ENCODE data around the gene ADAMTSL2.

ADAMTSL2 gene

DNA sequence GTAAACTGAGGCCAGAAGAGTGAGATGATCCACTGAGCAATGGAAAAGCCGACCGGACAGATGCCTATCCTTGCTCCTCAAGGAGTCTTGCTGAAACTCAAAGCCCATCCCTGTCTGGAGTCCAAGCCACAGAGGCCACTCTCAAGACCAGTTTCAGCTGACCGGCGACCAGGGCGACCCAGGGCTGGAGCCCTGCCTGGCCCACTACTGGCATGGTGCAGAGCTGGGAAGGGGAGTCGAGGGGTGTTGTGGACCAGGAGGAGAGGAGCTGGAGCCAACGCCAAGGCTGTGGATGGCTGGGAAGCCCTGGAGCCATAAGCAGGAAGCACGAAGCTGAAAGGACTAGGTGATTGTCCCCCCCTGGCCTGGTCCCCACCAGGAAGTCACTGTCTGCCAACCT, 52.5 kb downstream of the ADAMTSL2 start:
- no peak overlapping the region for H3K4me3 ChIP-seq (ENCODE audit: low read depth in 1 of 2, low read length in 2 of 2)
- H3K27ac ChIP-seq (ENCODE audit: low read depth, low read length), result no peak overlapping the region
- H3K4me1 ChIP-seq (ENCODE audit: control insufficient read depth in 1 of 2, insufficient read depth in 2 of 2, low read length in 2 of 2), result peaks cover 7 to 16% of the 10 kb centered on the region in 2 donors
- H3K9ac ChIP-seq (ENCODE audit: low read depth in 1 of 2, low read length in 2 of 2), result no peak overlapping the region
- H3K27me3 ChIP-seq (ENCODE audit: control insufficient read depth in 1 of 2, insufficient read depth in 2 of 2, low read length in 2 of 2), result peaks cover 22 to 32% of the 10 kb centered on the region in 2 donors
- no peaks in the 10 kb centered on the region for H3K36me3 ChIP-seq (ENCODE audit: control insufficient read depth in 1 of 2, insufficient read depth in 2 of 2, low read length in 2 of 2)
- peaks cover 3 to 4% of the 10 kb centered on the region in 2 donors for H3K9me3 ChIP-seq (ENCODE audit: control insufficient read depth in 1 of 2, low read length in 2 of 2)

DNA sequence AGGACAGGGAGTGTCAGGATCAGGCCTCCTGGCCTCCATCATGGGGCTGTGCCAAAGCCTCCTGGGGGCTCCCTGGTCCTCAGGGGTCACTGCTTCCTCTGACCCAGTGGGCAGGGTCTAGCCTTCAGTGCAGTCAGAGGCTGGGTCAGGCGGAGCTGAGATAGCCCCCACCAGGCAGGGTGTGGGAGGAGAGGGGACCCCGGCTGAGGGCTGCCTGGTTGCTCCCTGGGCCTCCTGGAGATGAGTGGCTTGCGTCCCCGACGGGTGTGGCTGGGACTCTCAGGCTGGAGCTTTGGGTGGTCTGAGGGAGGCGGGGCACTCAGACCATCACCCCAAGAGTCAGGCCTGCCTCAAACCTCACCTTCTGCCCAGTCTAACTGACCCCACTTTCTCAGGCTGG, 53.0 kb downstream of the ADAMTSL2 start:
- no peak overlapping the region for H3K4me3 ChIP-seq (ENCODE audit: low read depth in 1 of 2, low read length in 2 of 2)
- H3K36me3 ChIP-seq (ENCODE audit: control insufficient read depth in 1 of 2, insufficient read depth in 2 of 2, low read length in 2 of 2), result no peaks in the 10 kb centered on the region
- peaks cover 7 to 16% of the 10 kb centered on the region in 2 donors for H3K4me1 ChIP-seq (ENCODE audit: control insufficient read depth in 1 of 2, insufficient read depth in 2 of 2, low read length in 2 of 2)
- peaks cover 22 to 32% of the 10 kb centered on the region in 2 donors for H3K27me3 ChIP-seq (ENCODE audit: control insufficient read depth in 1 of 2, insufficient read depth in 2 of 2, low read length in 2 of 2)
- no peak overlapping the region for H3K9ac ChIP-seq (ENCODE audit: low read depth in 1 of 2, low read length in 2 of 2)
- H3K9me3 ChIP-seq (ENCODE audit: control insufficient read depth in 1 of 2, low read length in 2 of 2), result peaks cover 3 to 4% of the 10 kb centered on the region in 2 donors
- no peak overlapping the region for H3K27ac ChIP-seq (ENCODE audit: low read depth, low read length)

DNA sequence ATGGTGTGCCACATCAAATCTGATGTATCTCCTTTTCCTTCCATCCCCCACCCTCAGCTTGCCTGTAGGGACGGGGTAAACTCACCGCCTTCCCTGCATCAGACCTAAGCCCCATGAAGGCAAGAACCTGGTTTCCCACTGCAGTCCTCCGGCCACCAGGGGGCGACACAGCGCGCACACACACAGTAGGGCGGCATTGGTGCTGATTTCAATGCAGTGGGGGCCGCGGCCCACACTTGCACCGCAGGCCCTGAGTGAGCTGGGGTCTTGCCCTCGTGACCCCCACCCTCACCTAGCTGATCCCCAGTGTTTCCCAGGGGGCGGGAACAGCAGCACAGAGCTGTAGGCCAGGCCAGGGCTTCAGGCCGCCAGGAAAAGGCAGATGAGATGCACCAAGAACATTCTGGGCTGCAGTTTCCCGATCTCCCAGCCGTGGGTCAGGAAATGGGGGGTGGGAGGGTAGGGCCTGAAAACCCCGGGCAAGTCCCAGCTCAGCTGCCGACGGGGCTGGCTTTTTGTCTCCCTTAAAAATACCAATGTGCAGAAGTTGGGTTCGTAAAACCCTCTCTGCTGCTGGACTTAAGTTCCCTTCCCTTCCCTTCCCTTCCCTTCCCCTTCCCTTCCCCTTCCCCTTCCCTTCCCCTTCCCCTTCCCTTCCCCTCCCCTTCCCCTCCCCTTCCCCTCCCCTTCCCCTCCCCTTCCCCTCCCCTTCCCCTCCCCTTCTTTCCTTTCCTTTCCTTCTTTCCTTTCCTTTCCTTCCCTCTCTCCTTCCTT, 55.1 kb downstream of the ADAMTSL2 start:
- Histone ChIP-seq H3K4me1 (ENCODE audit: control insufficient read depth in 1 of 2, insufficient read depth in 2 of 2, low read length in 2 of 2) (peaks cover 3 to 9% of the 10 kb centered on the region in 2 donors), H3K9me3 (ENCODE audit: control insufficient read depth in 1 of 2, low read length in 2 of 2) (peaks cover 3 to 4% of the 10 kb centered on the region in 2 donors), H3K4me3 (ENCODE audit: low read depth in 1 of 2, low read length in 2 of 2) (no peak overlapping the region), H3K27ac (ENCODE audit: low read depth, low read length) (no peak overlapping the region), H3K27me3 (ENCODE audit: control insufficient read depth in 1 of 2, insufficient read depth in 2 of 2, low read length in 2 of 2) (peaks cover 20 to 22% of the 10 kb centered on the region in 2 donors), H3K9ac (ENCODE audit: low read depth in 1 of 2, low read length in 2 of 2) (no peak overlapping the region), H3K36me3 (ENCODE audit: control insufficient read depth in 1 of 2, insufficient read depth in 2 of 2, low read length in 2 of 2) (no peaks in the 10 kb centered on the region)

DNA sequence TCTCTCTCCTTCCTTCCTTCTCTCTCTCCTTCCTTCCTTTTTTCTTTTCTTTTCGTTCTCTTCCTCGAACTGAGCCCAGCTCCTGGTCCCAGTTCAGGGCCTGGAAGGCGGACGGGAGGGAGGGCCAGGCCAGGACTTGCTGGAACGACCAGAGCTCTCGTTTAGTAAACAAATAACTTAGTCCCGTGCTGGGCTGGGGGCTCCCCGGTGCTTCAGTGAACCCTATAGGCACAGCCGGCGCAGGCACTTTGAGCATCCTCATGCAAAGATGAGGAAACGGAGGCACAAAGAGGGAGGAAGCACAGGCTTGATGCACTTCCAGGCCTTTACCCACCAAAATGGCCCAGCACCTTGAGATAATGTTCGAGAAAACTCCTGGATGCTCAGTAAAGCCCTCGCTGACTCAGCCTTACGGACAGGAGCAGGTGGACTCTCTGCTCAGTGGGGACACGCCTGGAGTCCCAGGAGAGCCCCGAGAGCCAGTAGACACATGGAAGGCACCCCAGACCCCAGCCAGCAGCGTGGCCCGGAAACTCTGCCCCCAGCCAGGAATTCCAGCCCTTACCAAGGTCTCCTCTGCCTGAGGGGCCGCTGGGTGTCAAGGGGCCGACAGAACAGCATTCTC, 55.8 kb downstream of the ADAMTSL2 start:
- H3K27me3 ChIP-seq (ENCODE audit: control insufficient read depth in 1 of 2, insufficient read depth in 2 of 2, low read length in 2 of 2), result peaks cover 13 to 19% of the 10 kb centered on the region in 2 donors
- H3K4me3 ChIP-seq (ENCODE audit: low read depth in 1 of 2, low read length in 2 of 2), result no peak overlapping the region
- peaks cover 0 to 3% of the 10 kb centered on the region in 2 donors for H3K4me1 ChIP-seq (ENCODE audit: control insufficient read depth in 1 of 2, insufficient read depth in 2 of 2, low read length in 2 of 2)
- H3K9me3 ChIP-seq (ENCODE audit: control insufficient read depth in 1 of 2, low read length in 2 of 2), result peaks cover 3 to 4% of the 10 kb centered on the region in 2 donors
- H3K27ac ChIP-seq (ENCODE audit: low read depth, low read length), result no peak overlapping the region
- H3K36me3 ChIP-seq (ENCODE audit: control insufficient read depth in 1 of 2, insufficient read depth in 2 of 2, low read length in 2 of 2), result no peaks in the 10 kb centered on the region
- no peak overlapping the region for H3K9ac ChIP-seq (ENCODE audit: low read depth in 1 of 2, low read length in 2 of 2)

DNA sequence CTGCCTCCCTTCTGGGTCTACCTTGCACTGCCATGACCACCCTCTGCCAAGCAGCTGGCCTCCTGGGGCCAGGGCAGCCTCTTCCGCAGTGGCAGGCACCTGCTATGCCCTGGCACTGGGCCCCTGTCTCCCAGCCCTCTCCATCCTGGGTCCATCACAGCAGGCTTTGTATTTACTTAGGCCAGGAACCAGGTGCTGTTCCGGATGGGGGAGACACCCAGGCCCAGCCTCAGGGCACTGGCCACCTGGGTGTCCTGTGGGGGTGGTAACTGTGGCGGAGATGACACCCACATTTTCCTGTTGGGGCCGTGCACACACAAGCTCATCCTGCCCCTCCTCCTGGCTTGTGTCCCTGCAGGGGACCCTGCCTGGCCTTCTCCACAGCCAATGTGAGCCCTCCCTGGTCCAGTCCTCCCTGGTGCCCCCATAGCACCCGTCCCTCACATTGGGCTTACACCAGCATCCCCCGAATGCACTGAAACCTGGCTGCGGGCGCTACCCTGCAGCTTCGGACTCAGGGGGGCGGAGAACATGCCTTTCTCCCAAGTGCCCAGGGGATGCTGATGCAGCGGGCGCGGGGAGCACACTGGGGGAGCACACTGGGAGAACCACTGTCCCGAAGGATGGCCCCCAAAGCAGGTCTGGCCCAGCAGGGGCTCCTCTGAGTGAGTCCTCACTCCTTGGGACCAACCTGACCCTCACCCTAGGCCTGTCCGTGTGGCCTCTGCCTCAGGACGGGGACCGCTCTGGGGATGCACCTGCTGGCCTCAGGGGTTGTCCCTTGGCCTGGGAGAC, 56.8 kb downstream of the ADAMTSL2 start:
- Histone ChIP-seq H3K9ac (ENCODE audit: low read depth in 1 of 2, low read length in 2 of 2) (no peak overlapping the region), H3K4me1 (ENCODE audit: control insufficient read depth in 1 of 2, insufficient read depth in 2 of 2, low read length in 2 of 2) (no peaks in the 10 kb centered on the region), H3K36me3 (ENCODE audit: control insufficient read depth in 1 of 2, insufficient read depth in 2 of 2, low read length in 2 of 2) (no peaks in the 10 kb centered on the region), H3K9me3 (ENCODE audit: control insufficient read depth in 1 of 2, low read length in 2 of 2) (peaks cover 3 to 4% of the 10 kb centered on the region in 2 donors), H3K27ac (ENCODE audit: low read depth, low read length) (no peak overlapping the region), H3K4me3 (ENCODE audit: low read depth in 1 of 2, low read length in 2 of 2) (no peak overlapping the region), H3K27me3 (ENCODE audit: control insufficient read depth in 1 of 2, insufficient read depth in 2 of 2, low read length in 2 of 2) (peaks cover 4 to 9% of the 10 kb centered on the region in 2 donors)

DNA sequence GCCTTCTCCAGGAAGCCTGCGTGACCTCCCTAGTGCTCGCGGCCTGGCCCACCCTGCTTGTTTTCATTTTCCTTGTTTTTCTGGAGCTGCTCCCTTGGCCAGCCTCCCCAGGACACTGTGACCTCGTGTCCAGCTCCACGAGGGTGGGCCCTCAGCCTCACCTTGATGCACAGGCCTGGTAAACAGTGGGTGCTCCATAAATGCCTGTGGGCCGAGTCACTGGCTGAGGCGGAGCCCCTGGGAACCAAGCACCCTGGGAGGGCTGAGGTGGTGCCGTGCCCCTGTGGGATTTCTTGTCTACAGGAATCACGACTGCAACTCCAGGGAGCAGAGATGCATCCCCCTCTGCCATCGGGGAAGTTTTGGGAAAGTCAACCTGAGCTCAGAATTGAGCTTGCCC, 57.5 kb downstream of the ADAMTSL2 start:
- Histone ChIP-seq H3K9ac (ENCODE audit: low read depth in 1 of 2, low read length in 2 of 2) (no peak overlapping the region), H3K4me3 (ENCODE audit: low read depth in 1 of 2, low read length in 2 of 2) (no peak overlapping the region), H3K4me1 (ENCODE audit: control insufficient read depth in 1 of 2, insufficient read depth in 2 of 2, low read length in 2 of 2) (no peaks in the 10 kb centered on the region), H3K27me3 (ENCODE audit: control insufficient read depth in 1 of 2, insufficient read depth in 2 of 2, low read length in 2 of 2) (peaks cover 0 to 2% of the 10 kb centered on the region in 2 donors), H3K9me3 (ENCODE audit: control insufficient read depth in 1 of 2, low read length in 2 of 2) (peaks cover 9 to 10% of the 10 kb centered on the region in 2 donors), H3K27ac (ENCODE audit: low read depth, low read length) (no peak overlapping the region), H3K36me3 (ENCODE audit: control insufficient read depth in 1 of 2, insufficient read depth in 2 of 2, low read length in 2 of 2) (no peaks in the 10 kb centered on the region)

DNA sequence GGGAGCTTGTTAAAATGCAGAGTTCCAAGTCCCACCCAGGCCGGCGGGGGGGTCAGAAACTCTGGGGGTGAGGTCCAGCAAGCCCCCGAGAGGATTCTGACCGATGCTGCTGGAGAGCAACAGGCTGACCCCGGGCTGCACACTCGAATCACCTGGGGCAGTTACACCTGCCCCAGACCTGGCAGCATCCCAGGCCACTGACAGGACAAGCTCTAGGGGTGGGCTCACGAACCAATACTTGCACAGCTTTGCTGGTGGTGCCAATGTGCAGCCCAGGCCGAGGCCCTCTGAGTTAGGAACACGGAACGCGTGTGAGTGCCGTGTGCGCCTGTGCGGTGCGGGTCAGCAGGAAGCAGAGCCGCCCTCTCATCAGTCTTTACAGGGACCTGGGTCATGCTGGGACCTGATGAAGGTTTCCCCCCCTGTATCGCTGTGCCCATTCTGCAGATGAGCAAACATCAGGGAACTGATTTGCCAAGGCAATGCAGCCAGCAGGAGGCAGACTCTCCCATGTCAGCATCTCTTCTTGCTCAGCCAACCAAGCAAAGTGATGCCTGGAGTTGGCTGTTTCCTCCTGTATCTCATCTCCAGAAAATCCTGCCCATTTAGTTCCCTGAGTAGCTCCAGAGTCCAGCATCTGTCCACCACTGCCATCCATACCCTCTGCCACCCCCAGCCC, 58.4 kb downstream of the ADAMTSL2 start:
- Histone ChIP-seq H3K9ac (ENCODE audit: low read depth in 1 of 2, low read length in 2 of 2) (no peak overlapping the region), H3K27ac (ENCODE audit: low read depth, low read length) (no peak overlapping the region), H3K4me3 (ENCODE audit: low read depth in 1 of 2, low read length in 2 of 2) (no peak overlapping the region), H3K27me3 (ENCODE audit: control insufficient read depth in 1 of 2, insufficient read depth in 2 of 2, low read length in 2 of 2) (no peaks in the 10 kb centered on the region), H3K4me1 (ENCODE audit: control insufficient read depth in 1 of 2, insufficient read depth in 2 of 2, low read length in 2 of 2) (no peaks in the 10 kb centered on the region), H3K36me3 (ENCODE audit: control insufficient read depth in 1 of 2, insufficient read depth in 2 of 2, low read length in 2 of 2) (no peaks in the 10 kb centered on the region), H3K9me3 (ENCODE audit: control insufficient read depth in 1 of 2, low read length in 2 of 2) (peaks cover 17 to 19% of the 10 kb centered on the region in 2 donors)

DNA sequence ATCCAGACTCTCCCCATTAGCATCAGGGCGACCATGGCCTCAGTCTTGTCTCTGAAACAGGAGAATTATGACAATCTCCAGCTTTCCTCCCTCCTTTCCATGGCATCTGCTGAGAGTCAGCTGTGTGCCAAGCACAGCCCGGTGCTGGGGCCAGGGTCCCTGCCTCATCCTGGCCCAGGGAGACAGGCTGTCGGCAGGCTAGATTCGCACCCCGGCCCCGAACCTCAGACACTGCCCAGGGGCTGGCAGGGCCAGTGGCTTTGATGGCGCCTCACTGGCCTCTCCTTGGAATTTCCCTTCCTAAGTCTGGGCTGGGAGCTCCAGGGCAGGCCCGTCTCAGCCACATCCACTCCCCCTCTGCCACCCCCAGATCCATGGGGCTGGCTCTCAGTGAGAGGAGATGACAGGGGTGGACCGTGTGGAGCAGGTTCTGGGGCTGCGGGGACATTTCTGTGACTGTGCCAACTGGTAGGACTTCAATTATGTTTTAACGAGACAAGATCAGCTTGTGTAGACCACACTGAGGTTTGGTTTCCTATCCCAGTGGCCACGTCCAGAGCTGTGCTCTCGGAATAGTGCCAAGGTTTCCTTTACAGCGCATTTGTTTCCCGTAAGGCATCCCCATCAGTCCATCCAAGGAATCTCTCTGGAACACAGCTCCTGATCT, 59.2 kb downstream of the ADAMTSL2 start:
- Histone ChIP-seq H3K4me1 (ENCODE audit: control insufficient read depth in 1 of 2, insufficient read depth in 2 of 2, low read length in 2 of 2) (no peaks in the 10 kb centered on the region), H3K27me3 (ENCODE audit: control insufficient read depth in 1 of 2, insufficient read depth in 2 of 2, low read length in 2 of 2) (no peaks in the 10 kb centered on the region), H3K27ac (ENCODE audit: low read depth, low read length) (no peak overlapping the region)

DNA sequence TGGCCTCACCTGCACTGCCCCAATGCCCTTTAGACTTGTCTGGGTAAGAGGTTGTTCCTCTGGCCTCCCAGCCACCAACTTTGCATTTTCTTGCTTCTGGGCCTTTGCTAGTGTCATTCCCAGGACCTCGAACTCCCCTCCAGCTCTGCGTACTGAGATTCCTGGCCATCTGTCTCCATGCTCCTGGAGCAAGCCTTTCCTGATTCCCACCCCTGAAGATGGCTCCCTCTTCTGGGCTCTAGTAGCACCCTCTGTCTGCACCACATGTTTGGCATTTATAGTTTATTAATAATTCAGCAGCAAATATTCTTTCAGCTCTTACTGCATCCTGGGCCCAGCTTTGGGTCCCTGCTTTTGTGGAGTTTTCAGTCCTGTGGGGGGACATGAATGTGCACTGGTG, 59.8 kb downstream of the ADAMTSL2 start:
- Histone ChIP-seq H3K36me3 (ENCODE audit: control insufficient read depth in 1 of 2, insufficient read depth in 2 of 2, low read length in 2 of 2) (no peaks in the 10 kb centered on the region), H3K27me3 (ENCODE audit: control insufficient read depth in 1 of 2, insufficient read depth in 2 of 2, low read length in 2 of 2) (no peaks in the 10 kb centered on the region), H3K9ac (ENCODE audit: low read depth in 1 of 2, low read length in 2 of 2) (no peak overlapping the region), H3K27ac (ENCODE audit: low read depth, low read length) (no peak overlapping the region), H3K4me3 (ENCODE audit: low read depth in 1 of 2, low read length in 2 of 2) (no peak overlapping the region), H3K9me3 (ENCODE audit: control insufficient read depth in 1 of 2, low read length in 2 of 2) (peaks cover 17% of the 10 kb centered on the region in 2 donors), H3K4me1 (ENCODE audit: control insufficient read depth in 1 of 2, insufficient read depth in 2 of 2, low read length in 2 of 2) (no peaks in the 10 kb centered on the region)

More for the DNA sequence above, 59.2 kb downstream of the ADAMTSL2 start:
- Histone ChIP-seq H3K9me3 (ENCODE audit: control insufficient read depth in 1 of 2, low read length in 2 of 2) (peaks cover 17% of the 10 kb centered on the region in 2 donors), H3K36me3 (ENCODE audit: control insufficient read depth in 1 of 2, insufficient read depth in 2 of 2, low read length in 2 of 2) (no peaks in the 10 kb centered on the region), H3K4me3 (ENCODE audit: low read depth in 1 of 2, low read length in 2 of 2) (no peak overlapping the region), H3K9ac (ENCODE audit: low read depth in 1 of 2, low read length in 2 of 2) (no peak overlapping the region)

Measured in duodenal mucosa (tissue), 2 donors.